CD4-positive, alpha-beta T cell treated with Interleukin-10 for 1 hour (primary cell): ENCODE results near the gene STK39.

Experiments used
- DNase-seq: peaks from one replicate; pipeline ENCODE4 v3.0.0-alpha.2; 2020

Gene STK39

GRCh38 chr2:167972746-167973145 lies 274.6 kb downstream of the STK39 start:
- no peak for DNase-seq

- no peak for DNase-seq
These were observed 275.4 kb downstream of the STK39 start for GRCh38 chr2:167972020-167972419.

GRCh38 chr2:167966937-167967913 lies 280.2 kb downstream of the STK39 start:
- no peak for DNase-seq

- DNase-seq, result no peak
These were observed 281.3 kb downstream of the STK39 start for GRCh38 chr2:167965907-167966761.

GRCh38 chr2:167964650-167965413 lies 282.6 kb downstream of the STK39 start:
- no peak for DNase-seq

- no peak for DNase-seq
These were observed 283.3 kb downstream of the STK39 start for GRCh38 chr2:167963899-167964649.

- no peak for DNase-seq
These were observed 284.8 kb downstream of the STK39 start for GRCh38 chr2:167962436-167963226.

GRCh38 chr2:167961536-167962048 lies 285.8 kb downstream of the STK39 start:
- no peak for DNase-seq

- no peak for DNase-seq
These were observed 287.2 kb downstream of the STK39 start for GRCh38 chr2:167960089-167960747.

GRCh38 chr2:167957662-167958061 lies 289.7 kb downstream of the STK39 start:
- DNase-seq, result no peak

- no peak for DNase-seq
These were observed 292.0 kb downstream of the STK39 start for GRCh38 chr2:167955264-167955906.

- DNase-seq, result no peak
These were observed 292.9 kb downstream of the STK39 start for GRCh38 chr2:167954495-167954894.

- DNase-seq, result no peak
These were observed 293.6 kb downstream of the STK39 start for GRCh38 chr2:167953776-167954175.

GRCh38 chr2:167950571-167950970 lies 296.8 kb downstream of the STK39 start:
- no peak for DNase-seq

GRCh38 chr2:167946441-167946841 lies 301.0 kb downstream of the STK39 start:
- no peak for DNase-seq

- DNase-seq, result no peak
These were observed 301.6 kb downstream of the STK39 start for GRCh38 chr2:167945660-167946368.

- DNase-seq, result no peak
These were observed 302.4 kb downstream of the STK39 start for GRCh38 chr2:167944825-167945659.

- DNase-seq, result no peak
These were observed 303.5 kb downstream of the STK39 start for GRCh38 chr2:167943897-167944296.
